Peyer's patch (tissue), 4 donors: ENCODE data around the gene CFD.

Source experiments
- POLR2A ChIP-seq, 2 donors: fragments of 450-650 bp; IDR thresholded peaks; one replicate each; pipeline ENCODE4 v1.5.1; 2017; ENCODE audit warnings: antibody characterized with exemption in 2 of 2, mild to moderate bottlenecking in 2 of 2, moderate library complexity in 2 of 2
- TF ChIP-seq, protein P1 (sequence below), 6 experiments: fragments of 450-650 bp in 4 of 6; fragments of 200-600 bp in 2 of 6; sonication (generic) in 1 of 6; IDR thresholded peaks; one replicate each; pipeline ENCODE4 v1.5.1; 2017 to 2019; ENCODE audit warnings: antibody characterized with exemption in 6 of 6, mild to moderate bottlenecking in 3 of 6, moderate library complexity in 1 of 6

DNA sequence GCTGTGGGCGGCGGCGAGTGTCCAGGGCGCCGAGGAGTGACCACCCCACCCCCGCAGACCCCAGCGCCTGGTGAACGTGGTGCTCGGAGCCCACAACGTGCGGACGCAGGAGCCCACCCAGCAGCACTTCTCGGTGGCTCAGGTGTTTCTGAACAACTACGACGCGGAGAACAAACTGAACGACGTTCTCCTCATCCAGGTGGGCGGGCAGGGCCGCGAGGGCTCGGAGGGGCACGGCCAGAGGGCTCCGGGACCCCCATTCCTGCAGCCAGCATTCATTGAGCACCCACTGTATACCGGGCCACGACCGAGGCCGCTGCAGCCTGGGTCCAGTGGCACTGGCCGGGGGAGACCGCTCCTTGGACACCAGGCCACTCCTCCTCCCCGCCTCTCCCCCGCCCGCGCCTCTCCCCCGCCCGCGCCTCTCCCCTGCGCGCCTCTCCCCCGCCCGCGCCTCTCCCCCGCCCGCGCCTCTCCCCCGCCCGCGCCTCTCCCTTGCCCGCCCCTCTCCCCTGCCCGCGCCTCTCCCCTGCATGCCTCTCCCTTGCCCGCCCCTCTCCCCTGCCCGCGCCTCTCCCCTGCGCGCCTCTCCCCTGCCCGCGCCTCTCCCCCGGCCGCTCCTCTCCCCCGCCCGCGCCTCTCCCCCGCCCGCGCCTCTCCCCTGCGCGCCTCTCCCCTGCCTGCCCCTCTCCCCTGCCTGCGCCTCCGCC, 15.5 kb upstream of the CFD start:
- TF ChIP-seq, protein P1, sequence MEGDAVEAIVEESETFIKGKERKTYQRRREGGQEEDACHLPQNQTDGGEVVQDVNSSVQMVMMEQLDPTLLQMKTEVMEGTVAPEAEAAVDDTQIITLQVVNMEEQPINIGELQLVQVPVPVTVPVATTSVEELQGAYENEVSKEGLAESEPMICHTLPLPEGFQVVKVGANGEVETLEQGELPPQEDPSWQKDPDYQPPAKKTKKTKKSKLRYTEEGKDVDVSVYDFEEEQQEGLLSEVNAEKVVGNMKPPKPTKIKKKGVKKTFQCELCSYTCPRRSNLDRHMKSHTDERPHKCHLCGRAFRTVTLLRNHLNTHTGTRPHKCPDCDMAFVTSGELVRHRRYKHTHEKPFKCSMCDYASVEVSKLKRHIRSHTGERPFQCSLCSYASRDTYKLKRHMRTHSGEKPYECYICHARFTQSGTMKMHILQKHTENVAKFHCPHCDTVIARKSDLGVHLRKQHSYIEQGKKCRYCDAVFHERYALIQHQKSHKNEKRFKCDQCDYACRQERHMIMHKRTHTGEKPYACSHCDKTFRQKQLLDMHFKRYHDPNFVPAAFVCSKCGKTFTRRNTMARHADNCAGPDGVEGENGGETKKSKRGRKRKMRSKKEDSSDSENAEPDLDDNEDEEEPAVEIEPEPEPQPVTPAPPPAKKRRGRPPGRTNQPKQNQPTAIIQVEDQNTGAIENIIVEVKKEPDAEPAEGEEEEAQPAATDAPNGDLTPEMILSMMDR (IDR thresholded peaks at IDR 0.05), result no peak
- TF ChIP-seq POLR2A (IDR thresholded peaks at IDR 0.05), result no peak
